ENCODE results near the gene IGSF1.

The IGSF1 gene

GRCh38 chrX:131288738-131289511, at the start of gene IGSF1:
Gene IGSF1 (minus strand): TSS chrX:131289306. CDS start chrX:131286674, 2,632 bp downstream.
- no peak for DNase-seq

GRCh38 chrX:131332331-131332730, 43.2 kb upstream of the IGSF1 start:
- DNase-seq: no peak

GRCh38 chrX:131331152-131331551, 42.0 kb upstream of the IGSF1 start:
- no peak for DNase-seq

GRCh38 chrX:131330735-131331134, 41.6 kb upstream of the IGSF1 start:
- DNase-seq: no peak

- DNase-seq: no peak
Observed at GRCh38 chrX:131322651-131323050, 33.5 kb upstream of the IGSF1 start.

- DNase-seq: no peak
Observed at GRCh38 chrX:131317326-131317725, 28.2 kb upstream of the IGSF1 start.

GRCh38 chrX:131316260-131316659, 27.2 kb upstream of the IGSF1 start:
- no peak for DNase-seq

- no peak for DNase-seq
Observed at GRCh38 chrX:131308980-131309379, 19.9 kb upstream of the IGSF1 start.

GRCh38 chrX:131306601-131307000, 17.5 kb upstream of the IGSF1 start:
- no peak for DNase-seq

GRCh38 chrX:131305926-131306325, 16.8 kb upstream of the IGSF1 start:
- DNase-seq: no peak

GRCh38 chrX:131302701-131303100, 13.6 kb upstream of the IGSF1 start:
- no peak for DNase-seq

GRCh38 chrX:131301155-131301554, 12.0 kb upstream of the IGSF1 start:
- no peak for DNase-seq

GRCh38 chrX:131298846-131299245, 9.7 kb upstream of the IGSF1 start:
- no peak for DNase-seq

GRCh38 chrX:131298036-131298435, 8.9 kb upstream of the IGSF1 start:
- DNase-seq: no peak

- DNase-seq: no peak
Observed at GRCh38 chrX:131289527-131289926, 421 bp upstream of the IGSF1 start.

GRCh38 chrX:131288188-131288587, 918 bp downstream of the IGSF1 start:
- DNase-seq: no peak

- no peak for DNase-seq
Observed at GRCh38 chrX:131287560-131288179, 1.4 kb downstream of the IGSF1 start.

- no peak for DNase-seq
Observed at GRCh38 chrX:131279617-131280016, 9.5 kb downstream of the IGSF1 start.

GRCh38 chrX:131279197-131279596, 9.9 kb downstream of the IGSF1 start:
- DNase-seq: no peak

GRCh38 chrX:131277543-131278136, 11.5 kb downstream of the IGSF1 start:
- no peak for DNase-seq

- DNase-seq: no peak
Observed at GRCh38 chrX:131273011-131273410, 16.1 kb downstream of the IGSF1 start.

- DNase-seq: no peak
Observed at GRCh38 chrX:131271826-131272225, 17.3 kb downstream of the IGSF1 start.

GRCh38 chrX:131271274-131271673, 17.8 kb downstream of the IGSF1 start:
- no peak for DNase-seq

GRCh38 chrX:131270080-131270479, 19.0 kb downstream of the IGSF1 start:
- no peak for DNase-seq

Data from NCI-H2029 (cell line).